ENCODE results near the gene CXCL12. TPM values are rescaled to one million over a fixed set of nuclear protein-coding genes. Genes with fewer than 3 reads are reported as not detected.

The CXCL12 gene
- total and polyA plus RNA-seq, 10 donors: 22.7 to 549 (median 294) TPM

GRCh38 chr10:44343843-44344242 lies 41.1 kb downstream of the CXCL12 start:
- no peaks in the 10 kb centered on the region for H3K9me3 ChIP-seq
- TF ChIP-seq POLR2A (IDR thresholded peaks at IDR 0.05): no peak
- TF ChIP-seq CTCF (IDR thresholded peaks at IDR 0.05 in 8 of 11, conservative IDR thresholded peaks at IDR 0.05 in 3 of 11): no peak
- TF ChIP-seq POLR2AphosphoS5 (IDR thresholded peaks at IDR 0.05): no peak
- H3K4me1 ChIP-seq: no peaks in the 10 kb centered on the region
- H3K27ac ChIP-seq: no peak overlapping the region
- 67 to 83% (median 72%) methylated on average over 3 of the region's 3 CpGs for WGBS, 5 donors
- H3K36me3 ChIP-seq: no peaks in the 10 kb centered on the region
- intact Hi-C loops (cut with DNase I; ENCODE audit: low total_unique reads): no loop called here
- H3K27me3 ChIP-seq (replicated peaks in 1 of 7): no peaks in the 10 kb centered on the region
- DNase-seq: no peak
- H3K4me3 ChIP-seq: no peak overlapping the region

GRCh38 chr10:44341886-44342285 lies 43.0 kb downstream of the CXCL12 start:
- 61 to 95% (median 88%) methylated on average over 2 to 3 of the region's 3 CpGs for WGBS, 5 donors

GRCh38 chr10:44340557-44340956 lies 44.3 kb downstream of the CXCL12 start:
- intact Hi-C loops (cut with DNase I; ENCODE audit: low total_unique reads): no loop called here
- no peak for DNase-seq
- H3K27ac ChIP-seq: no peak overlapping the region
- H3K27me3 ChIP-seq (replicated peaks in 1 of 7): no peaks in the 10 kb centered on the region
- TF ChIP-seq POLR2AphosphoS5 (IDR thresholded peaks at IDR 0.05): no peak
- no peak for TF ChIP-seq CTCF (IDR thresholded peaks at IDR 0.05 in 8 of 11, conservative IDR thresholded peaks at IDR 0.05 in 3 of 11)
- TF ChIP-seq POLR2A (IDR thresholded peaks at IDR 0.05): no peak
- no peaks in the 10 kb centered on the region for H3K36me3 ChIP-seq
- H3K4me3 ChIP-seq: no peak overlapping the region
- WGBS, 5 donors: 52 to 74% (median 68%) methylated on average over 3 of the region's 3 CpGs
- H3K9me3 ChIP-seq: no peaks in the 10 kb centered on the region
- H3K4me1 ChIP-seq: no peaks in the 10 kb centered on the region

More at GRCh38 chr10:44341886-44342285, 43.0 kb downstream of the CXCL12 start:
- Histone ChIP-seq H3K9me3 (no peaks in the 10 kb centered on the region), H3K36me3 (no peaks in the 10 kb centered on the region), H3K27me3 (replicated peaks in 1 of 7) (no peaks in the 10 kb centered on the region), H3K4me3 (no peak overlapping the region), H3K27ac (no peak overlapping the region), H3K4me1 (no peaks in the 10 kb centered on the region)
- TF ChIP-seq POLR2A (IDR thresholded peaks at IDR 0.05) (no peak), POLR2AphosphoS5 (IDR thresholded peaks at IDR 0.05) (no peak), CTCF (IDR thresholded peaks at IDR 0.05 in 8 of 11, conservative IDR thresholded peaks at IDR 0.05 in 3 of 11) (no peak)
- no peak for DNase-seq
- intact Hi-C loops (cut with DNase I; ENCODE audit: low total_unique reads): no loop called here

GRCh38 chr10:44339218-44339617 lies 45.7 kb downstream of the CXCL12 start:
- 65 to 89% (median 67%) methylated on average over 3 of the region's 3 CpGs for WGBS, 5 donors
- Histone ChIP-seq H3K27me3 (replicated peaks in 1 of 7) (no peaks in the 10 kb centered on the region), H3K36me3 (no peaks in the 10 kb centered on the region), H3K4me3 (no peak overlapping the region), H3K4me1 (no peaks in the 10 kb centered on the region), H3K9me3 (no peaks in the 10 kb centered on the region), H3K27ac (no peak overlapping the region)
- intact Hi-C loops (cut with DNase I; ENCODE audit: low total_unique reads): no loop called here
- TF ChIP-seq POLR2A (IDR thresholded peaks at IDR 0.05) (no peak), CTCF (IDR thresholded peaks at IDR 0.05 in 8 of 11, conservative IDR thresholded peaks at IDR 0.05 in 3 of 11) (no peak), POLR2AphosphoS5 (IDR thresholded peaks at IDR 0.05) (no peak)
- DNase-seq: no peak
